Liver (tissue), 9 donors: ENCODE measurements around the gene GSK3B. TPM values are rescaled to one million over a fixed set of nuclear protein-coding genes. Genes with fewer than 3 reads are reported as not detected.
A peak's percentile ranks its signal among the peaks of the same experiment; 100 is the strongest.

Experiments used
- DNase-seq: peaks from one replicate; pipeline ENCODE4 v3.0.0-alpha.2; 2017; ENCODE audit warnings: low spot score
- H3K27ac ChIP-seq, 2 donors: one replicate each; pipeline ENCODE4 v1.7.0; 2013; ENCODE audit warnings: inconsistent platforms in 2 of 2, low read length in 2 of 2, control low read depth in 1 of 2, low read depth in 1 of 2, mild to moderate bottlenecking in 1 of 2
- H3K27me3 ChIP-seq, 4 donors: one replicate each; pipeline versions ENCODE4 v1.6.1 to v1.7.0; 2013; ENCODE audit warnings: low read length in 3 of 4, inconsistent platforms in 1 of 4, mild to moderate bottlenecking in 1 of 4, moderate library complexity in 1 of 4; ENCODE audit not compliant: control insufficient read depth in 4 of 4, insufficient read depth in 4 of 4
- H3K36me3 ChIP-seq, 4 donors: one replicate each; pipeline versions ENCODE4 v1.6.1 to v1.7.0; 2013; ENCODE audit warnings: low read length in 3 of 4, mild to moderate bottlenecking in 3 of 4, low read depth in 1 of 4, moderate library complexity in 1 of 4; ENCODE audit not compliant: control insufficient read depth in 4 of 4, insufficient read depth in 3 of 4
- H3K4me1 ChIP-seq, 4 donors: one replicate each; pipeline versions ENCODE4 v1.6.1 to v1.7.0; 2013; ENCODE audit warnings: low read length in 3 of 4, mild to moderate bottlenecking in 3 of 4, moderate library complexity in 1 of 4; ENCODE audit not compliant: control insufficient read depth in 4 of 4, insufficient read depth in 4 of 4
- H3K4me3 ChIP-seq, 3 donors: one replicate each; pipeline versions ENCODE4 v1.6.1 to v1.7.0; 2013; ENCODE audit warnings: low read length in 3 of 3, control low read depth in 1 of 3, low read depth in 1 of 3, mild to moderate bottlenecking in 1 of 3
- H3K9ac ChIP-seq, 2 donors: one replicate each; pipeline ENCODE4 v1.7.0; 2013; ENCODE audit warnings: low read length in 2 of 2, mild to moderate bottlenecking in 2 of 2, moderate library complexity in 2 of 2, control low read depth in 1 of 2, low read depth in 1 of 2
- H3K9me3 ChIP-seq, 4 donors: one replicate each; pipeline versions ENCODE4 v1.6.1 to v1.7.0; 2013; ENCODE audit warnings: low read length in 3 of 4; ENCODE audit not compliant: control insufficient read depth in 4 of 4
- ATF3 ChIP-seq: IDR thresholded peaks from 2 replicates; pipeline ENCODE4 v1.6.1; 2016; ENCODE audit warnings: antibody characterized with exemption
- CTCF ChIP-seq: fragments of 150-350 bp; IDR thresholded peaks from 2 replicates; pipeline ENCODE4 v1.5.1; 2017; ENCODE audit warnings: improper control_type of control experiment, low read depth, low read length; ENCODE audit not compliant: missing input control
- EGR1 ChIP-seq, 2 donors: IDR thresholded peaks; 2 replicates each; pipeline ENCODE4 v1.6.1; 2016 to 2018; ENCODE audit warnings: antibody characterized with exemption in 2 of 2, low read depth in 2 of 2
- FOXA1 ChIP-seq: IDR thresholded peaks from 2 replicates; pipeline ENCODE4 v1.6.1; 2016; ENCODE audit warnings: antibody characterized with exemption
- FOXA2 ChIP-seq: IDR thresholded peaks from 2 replicates; pipeline ENCODE4 v1.6.1; 2016; ENCODE audit warnings: antibody characterized with exemption
- GABPA ChIP-seq, 2 donors: IDR thresholded peaks in 1 of 2; conservative IDR thresholded peaks in 1 of 2; 2 replicates each; pipeline ENCODE4 v1.6.1; 2016; ENCODE audit warnings: antibody characterized with exemption in 2 of 2, mild to moderate bottlenecking in 1 of 2, moderate library complexity in 1 of 2
- JUND ChIP-seq, 2 donors: IDR thresholded peaks; 2 replicates each; pipeline ENCODE4 v1.6.1; 2016; ENCODE audit warnings: antibody characterized with exemption in 2 of 2
- MAX ChIP-seq: IDR thresholded peaks from 2 replicates; pipeline ENCODE4 v1.6.1; 2016; ENCODE audit warnings: antibody characterized with exemption
- NR2F2 ChIP-seq: IDR thresholded peaks from 2 replicates; pipeline ENCODE4 v1.6.1; 2016; ENCODE audit warnings: antibody characterized with exemption
- RAD21 ChIP-seq, 2 donors: IDR thresholded peaks; 2 replicates each; pipeline ENCODE4 v1.6.1; 2016; ENCODE audit warnings: antibody characterized with exemption in 2 of 2, mild to moderate bottlenecking in 2 of 2
- REST ChIP-seq: IDR thresholded peaks from 2 replicates; pipeline ENCODE4 v1.6.1; 2016; ENCODE audit warnings: antibody characterized with exemption, mild to moderate bottlenecking
- RXRA ChIP-seq, 2 donors: IDR thresholded peaks; 2 replicates each; pipeline ENCODE4 v1.6.1; 2017 to 2018; ENCODE audit warnings: antibody characterized with exemption in 2 of 2, mild to moderate bottlenecking in 1 of 2
- TAF1 ChIP-seq: conservative IDR thresholded peaks from 2 replicates; pipeline ENCODE4 v1.6.1; 2016; ENCODE audit warnings: antibody characterized with exemption, mild to moderate bottlenecking
- YY1 ChIP-seq: IDR thresholded peaks from 2 replicates; pipeline ENCODE4 v1.6.1; 2016; ENCODE audit warnings: antibody characterized with exemption, mild to moderate bottlenecking
- ZBTB33 ChIP-seq: IDR thresholded peaks from 2 replicates; pipeline ENCODE4 v1.6.1; 2016; ENCODE audit warnings: antibody characterized with exemption
- WGBS: extraction: QIAGEN DNeasy Blood & Tissue Kit; methylation state at CpG from one replicate; pipeline ENCODE4 v1.1.7; 2013; 5-methylcytosine and 5-hydroxymethylcytosine counted together
- polyA plus RNA-seq, 2 donors: library from polyadenylated mRNA; stranded (reverse) in 1 of 2; unstranded in 1 of 2; fragments of 200-250 nt in 1 of 2; fragments of >200 nt in 1 of 2; fragmentation: Nextera tagmentation in 1 of 2; extraction: Ambion mirVana in 1 of 2; gene quantifications; one replicate each; pipeline versions ENCODE4 v1.2.1 to v1.2.3, GENCODE V29; 2013 to 2015
- total RNA-seq, 2 donors: library from RNA; depleted of rRNA; stranded (reverse); fragments of >200 nt; gene quantifications; one replicate each; pipeline ENCODE4 v1.2.3, GENCODE V29; 2014
- donor health status: healthy.
- donor health status: healthy.
- donor health status: healthy.
- donor health status: healthy.
- donor health status: healthy.

Gene GSK3B
- total and polyA plus RNA-seq, 4 donors: 10.5 to 20.8 (median 18.5) TPM

GRCh38 chr3:119794401-119794800, 299.8 kb downstream of the GSK3B start:
- Histone ChIP-seq H3K4me3 (no peak overlapping the region), H3K27ac (peak overlapping the region; percentile 67 to 88), H3K9me3 (no peaks in the 10 kb centered on the region), H3K9ac (peak overlapping the region in 1 of 2 donors; percentile 36), H3K4me1 (peaks cover 10 to 79% (median 55%) of the 10 kb centered on the region in 4 donors), H3K36me3 (peaks cover 0 to 1% (median 0%) of the 10 kb centered on the region in 4 donors), H3K27me3 (no peaks in the 10 kb centered on the region)
- no peak for DNase-seq
- 74% methylated on average over 2 of the region's 2 CpGs for WGBS
- TF ChIP-seq MAX (no peak), NR2F2 (no peak)

GRCh38 chr3:119792270-119792669, 302.0 kb downstream of the GSK3B start:
- Histone ChIP-seq H3K27me3 (no peaks in the 10 kb centered on the region), H3K27ac (no peak overlapping the region), H3K36me3 (peaks cover 0 to 2% (median 0%) of the 10 kb centered on the region in 4 donors), H3K9me3 (no peaks in the 10 kb centered on the region), H3K9ac (no peak overlapping the region), H3K4me1 (peaks cover 11 to 83% (median 58%) of the 10 kb centered on the region in 4 donors), H3K4me3 (no peak overlapping the region)
- 64% methylated on average over 8 of the region's 8 CpGs for WGBS
- no peak for TF ChIP-seq NR2F2
- no peak for TF ChIP-seq JUND (IDR thresholded peaks at IDR 0.05)
- no peak for TF ChIP-seq REST
- TF ChIP-seq GABPA (IDR thresholded peaks at IDR 0.05 in 1 of 2, conservative IDR thresholded peaks at IDR 0.05 in 1 of 2): no peak
- no peak for TF ChIP-seq YY1
- no peak for TF ChIP-seq ZBTB33
- TF ChIP-seq CTCF: no peak
- TF ChIP-seq FOXA1: no peak
- no peak for TF ChIP-seq MAX
- no peak for TF ChIP-seq RAD21 (IDR thresholded peaks at IDR 0.05)
- no peak for TF ChIP-seq FOXA2
- TF ChIP-seq ATF3: no peak
- TF ChIP-seq TAF1: no peak
- no peak for TF ChIP-seq EGR1 (IDR thresholded peaks at IDR 0.05; ENCODE audit: low read depth in 2 of 2)
- no peak for TF ChIP-seq RXRA (IDR thresholded peaks at IDR 0.05)
- DNase-seq: no peak
